Uterus (tissue), 2 donors: ENCODE measurements around the gene RASAL2.

Source experiments
- CTCF ChIP-seq, 4 experiments: fragments of 200-600 bp in 2 of 4; fragments of 450-650 bp in 2 of 4; sonication (generic) in 2 of 4; IDR thresholded peaks; one replicate each; pipeline ENCODE4 v1.5.1; 2016 to 2019; ENCODE audit warnings: antibody characterized with exemption in 4 of 4, mild to moderate bottlenecking in 2 of 4, moderate library complexity in 1 of 4
- POLR2A ChIP-seq, 2 donors: fragments of 450-650 bp; IDR thresholded peaks; one replicate each; pipeline ENCODE4 v1.6.1; 2016; ENCODE audit warnings: antibody characterized with exemption in 2 of 2, mild to moderate bottlenecking in 1 of 2, moderate library complexity in 1 of 2

DNA sequence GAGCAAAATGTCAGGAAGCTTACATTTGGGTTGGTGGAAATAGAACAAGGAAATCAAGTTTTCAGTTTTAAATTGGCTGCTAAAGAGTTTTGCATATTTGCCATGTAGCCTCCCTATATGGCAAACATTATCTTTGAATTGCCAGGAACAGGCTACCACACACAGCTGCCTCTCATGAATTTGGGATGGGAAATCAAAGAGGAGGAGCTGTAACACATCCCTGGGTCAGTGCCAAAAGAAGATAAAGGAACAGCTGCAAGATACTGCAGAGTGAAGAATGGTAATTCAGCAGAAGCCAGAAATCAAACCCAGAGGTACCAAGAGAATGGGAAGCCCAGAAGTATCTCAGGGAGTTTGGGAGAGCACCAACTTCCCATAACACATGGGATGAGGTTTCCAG lies 18.6 kb upstream of the RASAL2 start:
- TF ChIP-seq CTCF (IDR thresholded peaks at IDR 0.05) = no peak
- TF ChIP-seq POLR2A (IDR thresholded peaks at IDR 0.05) = no peak
